Panc1 (cell line): Measurements from ENCODE around the gene MBTD1. TPM values are rescaled to one million over a fixed set of nuclear protein-coding genes. Genes with fewer than 3 reads are reported as not detected.
A peak's percentile ranks its signal among the peaks of the same experiment; 100 is the strongest.

Experiments
- ATAC-seq: fragments of 200-7000 bp; cut with Tn5 transposase; 2 replicates; pipeline ENCODE4 v1.9.1; 2020; ENCODE audit warnings: mild to moderate bottlenecking, moderate library complexity
- BruUV-seq: library from RNA; stranded (reverse); fragments of 400-500 nt; replicated peaks from 2 replicates; lab custom pipeline; 2021; lab: Mats Ljungman, UMichigan
- CTCF ChIA-PET: fragments of 300-600 bp; sonication (Branson Sonifier 250); formaldehyde crosslinking; loops from one replicate; lab custom pipeline; 2022; ENCODE audit warnings: antibody characterized with exemption; lab: Charles Lee
- POLR2A ChIA-PET: fragments of 300-600 bp; sonication (Branson Sonifier 250); formaldehyde crosslinking; loops from one replicate; lab custom pipeline; 2022; ENCODE audit warnings: antibody characterized with exemption; lab: Charles Lee
- DNase-seq: peaks from one replicate; pipeline ENCODE4 v3.0.0-alpha.2; 2010; ENCODE audit warnings: low read depth, low spot score
- H3K27ac ChIP-seq: 2 replicates; pipeline ENCODE4 v1.5.1; 2011; ENCODE audit warnings: mild to moderate bottlenecking, low read length, inconsistent platforms
- H3K27me3 ChIP-seq: fragments of 200-500 bp; sonication (Bioruptor generic); 2 replicates; pipeline ENCODE4 v1.6.0; 2014; ENCODE audit warnings: low read length, inconsistent platforms; ENCODE audit not compliant: control insufficient read depth, insufficient read depth
- H3K36me3 ChIP-seq: fragments of 200-500 bp; sonication (Bioruptor generic); 2 replicates; pipeline ENCODE4 v1.5.1; 2014; ENCODE audit warnings: inconsistent platforms, mild to moderate bottlenecking, low read length, moderate library complexity; ENCODE audit not compliant: control insufficient read depth, insufficient read depth
- H3K4me1 ChIP-seq: 2 replicates; pipeline ENCODE4 v1.5.1; 2011; ENCODE audit warnings: inconsistent platforms, mild to moderate bottlenecking, low read length, moderate library complexity; ENCODE audit not compliant: control insufficient read depth, insufficient read depth
- H3K4me3 ChIP-seq, 2 experiments: 2 replicates each; pipeline ENCODE4 v1.5.1; 2011 to 2012; ENCODE audit warnings: low read depth in 2 of 2, low read length in 2 of 2, mild to moderate bottlenecking in 2 of 2, inconsistent platforms in 1 of 2, moderate library complexity in 1 of 2
- H3K9me3 ChIP-seq: fragments of 200-500 bp; sonication (Bioruptor generic); 2 replicates; pipeline ENCODE4 v1.5.1; 2014; ENCODE audit warnings: low read depth, mild to moderate bottlenecking, inconsistent platforms, low read length, moderate library complexity; ENCODE audit not compliant: control insufficient read depth, insufficient read depth
- POLR2AphosphoS5 ChIP-seq: IDR thresholded peaks from 2 replicates; pipeline ENCODE4 v1.6.1; 2012; ENCODE audit warnings: mild to moderate bottlenecking, low read depth, low read length, moderate library complexity
- SIN3A ChIP-seq: IDR thresholded peaks from 2 replicates; pipeline ENCODE4 v1.6.1; 2012; ENCODE audit warnings: low read depth, mild to moderate bottlenecking, low read length, moderate library complexity, borderline replicate concordance; ENCODE audit not compliant: insufficient read depth
- TCF7L2 ChIP-seq: IDR thresholded peaks from 2 replicates; pipeline ENCODE4 v1.6.1; 2011; ENCODE audit warnings: mild to moderate bottlenecking, low read depth, low read length, inconsistent platforms
- in situ Hi-C: cut with HindIII; loops from 2 replicates; pipeline ENCODE4 v1.10.0; 2016; ENCODE audit warnings: low sequenced_read_pairs, low pct_unique_long_range_greater_than_20kb
- intact Hi-C: fragments of 100-400 bp; cut with micrococcal nuclease; formaldehyde crosslinking; loops from one replicate; pipeline ENCODE4 v1.10.0; 2022; ENCODE audit not compliant: unreplicated experiment
- total RNA-seq: library from RNA; stranded (reverse); gene quantifications from one replicate; pipeline ENCODE4 v1.2.1, GENCODE V29; 2021; ENCODE audit not compliant: unreplicated experiment
- TF ChIP-seq, protein P1 (sequence below): fragments of 450-650 bp; IDR thresholded peaks from 2 replicates; pipeline ENCODE4 v1.5.1; 2017; ENCODE audit warnings: mild to moderate bottlenecking
- TF ChIP-seq, protein P2 (sequence below), 2 experiments: IDR thresholded peaks; 2 replicates each; pipeline ENCODE4 v1.6.1; 2011 to 2012; ENCODE audit warnings: low read depth in 2 of 2, control low read depth in 1 of 2, low read length in 1 of 2, mild to moderate bottlenecking in 1 of 2, moderate library complexity in 1 of 2; ENCODE audit not compliant: insufficient read depth in 1 of 2

MBTD1 gene
- total RNA-seq, 1 experiment from 2014 or later, result 16.6 TPM

DNA sequence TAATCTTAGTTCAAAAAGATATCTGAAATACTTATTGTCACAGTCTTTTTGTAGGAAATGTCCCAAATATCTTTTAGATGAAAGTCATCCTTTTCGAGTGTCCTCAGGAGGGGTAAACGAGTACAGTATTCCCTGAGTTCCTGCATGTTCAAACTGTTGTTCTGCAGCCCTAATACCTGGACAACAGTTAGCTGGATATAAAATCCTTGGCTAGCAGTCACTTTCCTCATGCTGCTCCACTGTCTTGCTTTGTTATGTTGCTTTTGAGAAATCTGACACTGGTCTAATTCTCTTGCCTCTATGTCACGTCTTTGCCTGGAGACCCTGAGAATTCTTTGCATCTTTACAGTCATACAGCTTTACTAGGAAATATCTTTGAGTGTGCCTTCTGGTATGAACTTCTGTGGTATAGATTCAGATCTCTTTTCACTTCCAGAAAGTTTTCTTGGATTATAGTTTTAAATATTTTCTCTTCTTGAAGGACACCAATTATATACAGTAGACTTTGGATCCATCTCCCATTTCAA lies 9.5 kb downstream of the MBTD1 start:
- POLR2A ChIA-PET, result no interaction called here
- intact Hi-C loops (no loop called here), in situ Hi-C loops (no loop called here)
- no peaks in the 10 kb centered on the region for H3K9me3 ChIP-seq
- peaks cover 12% of the 10 kb centered on the region; the same call in 1 of the 2 replicates for H3K36me3 ChIP-seq
- DNase-seq (no peak), ATAC-seq (no peak)
- TSS peak; percentile 31 for BruUV-seq
- no peaks in the 10 kb centered on the region for H3K4me1 ChIP-seq
- CTCF ChIA-PET, result no interaction called here
- no peak overlapping the region for H3K4me3 ChIP-seq
- TF ChIP-seq TCF7L2 (no peak), POLR2AphosphoS5 (no peak), SIN3A (no peak)
- TF ChIP-seq, protein P1, sequence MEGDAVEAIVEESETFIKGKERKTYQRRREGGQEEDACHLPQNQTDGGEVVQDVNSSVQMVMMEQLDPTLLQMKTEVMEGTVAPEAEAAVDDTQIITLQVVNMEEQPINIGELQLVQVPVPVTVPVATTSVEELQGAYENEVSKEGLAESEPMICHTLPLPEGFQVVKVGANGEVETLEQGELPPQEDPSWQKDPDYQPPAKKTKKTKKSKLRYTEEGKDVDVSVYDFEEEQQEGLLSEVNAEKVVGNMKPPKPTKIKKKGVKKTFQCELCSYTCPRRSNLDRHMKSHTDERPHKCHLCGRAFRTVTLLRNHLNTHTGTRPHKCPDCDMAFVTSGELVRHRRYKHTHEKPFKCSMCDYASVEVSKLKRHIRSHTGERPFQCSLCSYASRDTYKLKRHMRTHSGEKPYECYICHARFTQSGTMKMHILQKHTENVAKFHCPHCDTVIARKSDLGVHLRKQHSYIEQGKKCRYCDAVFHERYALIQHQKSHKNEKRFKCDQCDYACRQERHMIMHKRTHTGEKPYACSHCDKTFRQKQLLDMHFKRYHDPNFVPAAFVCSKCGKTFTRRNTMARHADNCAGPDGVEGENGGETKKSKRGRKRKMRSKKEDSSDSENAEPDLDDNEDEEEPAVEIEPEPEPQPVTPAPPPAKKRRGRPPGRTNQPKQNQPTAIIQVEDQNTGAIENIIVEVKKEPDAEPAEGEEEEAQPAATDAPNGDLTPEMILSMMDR, result no peak
- TF ChIP-seq, protein P2, sequence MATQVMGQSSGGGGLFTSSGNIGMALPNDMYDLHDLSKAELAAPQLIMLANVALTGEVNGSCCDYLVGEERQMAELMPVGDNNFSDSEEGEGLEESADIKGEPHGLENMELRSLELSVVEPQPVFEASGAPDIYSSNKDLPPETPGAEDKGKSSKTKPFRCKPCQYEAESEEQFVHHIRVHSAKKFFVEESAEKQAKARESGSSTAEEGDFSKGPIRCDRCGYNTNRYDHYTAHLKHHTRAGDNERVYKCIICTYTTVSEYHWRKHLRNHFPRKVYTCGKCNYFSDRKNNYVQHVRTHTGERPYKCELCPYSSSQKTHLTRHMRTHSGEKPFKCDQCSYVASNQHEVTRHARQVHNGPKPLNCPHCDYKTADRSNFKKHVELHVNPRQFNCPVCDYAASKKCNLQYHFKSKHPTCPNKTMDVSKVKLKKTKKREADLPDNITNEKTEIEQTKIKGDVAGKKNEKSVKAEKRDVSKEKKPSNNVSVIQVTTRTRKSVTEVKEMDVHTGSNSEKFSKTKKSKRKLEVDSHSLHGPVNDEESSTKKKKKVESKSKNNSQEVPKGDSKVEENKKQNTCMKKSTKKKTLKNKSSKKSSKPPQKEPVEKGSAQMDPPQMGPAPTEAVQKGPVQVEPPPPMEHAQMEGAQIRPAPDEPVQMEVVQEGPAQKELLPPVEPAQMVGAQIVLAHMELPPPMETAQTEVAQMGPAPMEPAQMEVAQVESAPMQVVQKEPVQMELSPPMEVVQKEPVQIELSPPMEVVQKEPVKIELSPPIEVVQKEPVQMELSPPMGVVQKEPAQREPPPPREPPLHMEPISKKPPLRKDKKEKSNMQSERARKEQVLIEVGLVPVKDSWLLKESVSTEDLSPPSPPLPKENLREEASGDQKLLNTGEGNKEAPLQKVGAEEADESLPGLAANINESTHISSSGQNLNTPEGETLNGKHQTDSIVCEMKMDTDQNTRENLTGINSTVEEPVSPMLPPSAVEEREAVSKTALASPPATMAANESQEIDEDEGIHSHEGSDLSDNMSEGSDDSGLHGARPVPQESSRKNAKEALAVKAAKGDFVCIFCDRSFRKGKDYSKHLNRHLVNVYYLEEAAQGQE (IDR thresholded peaks at IDR 0.05; ENCODE audit: insufficient read depth in 1 of 2, low read depth in 2 of 2, low read length in 1 of 2), result no peak
- H3K27me3 ChIP-seq, result no peaks in the 10 kb centered on the region
- no peak overlapping the region for H3K27ac ChIP-seq

DNA sequence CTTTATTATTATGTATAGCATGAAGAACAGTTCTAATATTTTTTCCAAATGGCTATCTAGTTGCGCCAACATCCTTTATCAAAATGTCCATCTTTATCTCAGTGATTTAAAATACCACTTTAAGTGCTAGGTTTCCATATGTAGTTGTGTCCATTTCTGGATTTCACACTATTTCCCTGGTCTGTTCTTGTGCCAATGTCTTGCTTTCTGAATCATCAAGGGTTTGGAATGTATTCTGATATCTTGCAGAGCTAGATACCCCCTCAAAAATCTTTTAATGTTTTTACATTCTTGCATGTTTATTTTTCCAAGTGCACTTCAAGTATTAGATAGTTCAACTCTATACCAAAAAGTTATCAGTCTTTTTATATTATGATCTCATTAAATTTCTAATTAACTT lies 14.3 kb downstream of the MBTD1 start:
- no TSS peak for BruUV-seq
- POLR2A ChIA-PET, result no interaction called here
- intact Hi-C loops (no loop called here), in situ Hi-C loops (no loop called here)
- no peak overlapping the region for H3K4me3 ChIP-seq
- H3K27me3 ChIP-seq, result no peaks in the 10 kb centered on the region
- no peak overlapping the region for H3K27ac ChIP-seq
- no peaks in the 10 kb centered on the region for H3K9me3 ChIP-seq
- H3K4me1 ChIP-seq, result no peaks in the 10 kb centered on the region
- CTCF ChIA-PET, result no interaction called here
- ATAC-seq (no peak), DNase-seq (no peak)
- TF ChIP-seq, protein P1, result no peak
- no peak for TF ChIP-seq SIN3A
- TF ChIP-seq, protein P2 (IDR thresholded peaks at IDR 0.05; ENCODE audit: insufficient read depth in 1 of 2, low read depth in 2 of 2, low read length in 1 of 2), result no peak
- no peak for TF ChIP-seq TCF7L2
- no peaks in the 10 kb centered on the region for H3K36me3 ChIP-seq
